ENCODE data around the gene UMAD1.

Gene UMAD1

DNA sequence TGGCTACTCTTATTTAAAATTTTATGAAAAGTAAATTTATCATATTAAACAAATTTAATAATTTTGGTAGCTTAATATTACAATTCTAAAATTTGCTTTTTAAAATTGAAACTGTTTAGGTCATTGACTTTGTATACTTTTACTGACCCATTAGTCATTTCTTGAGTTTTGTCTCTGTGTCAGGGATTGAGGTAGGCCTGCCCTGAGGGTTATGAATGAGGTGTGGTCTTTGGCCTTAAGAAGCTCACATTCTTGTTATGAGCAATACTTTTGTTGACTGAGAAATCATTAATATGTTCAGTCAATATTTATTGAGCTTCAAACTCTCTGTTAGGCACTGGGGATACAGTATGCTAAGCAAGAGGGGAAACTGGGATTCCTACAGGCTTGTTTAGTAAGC, 124.9 kb downstream of the UMAD1 start:
- Histone ChIP-seq H3K36me3 (ENCODE audit: insufficient read depth, low read length) (no peaks in the 10 kb centered on the region), H3K9me2 (replicated peaks; ENCODE audit: low read depth, low read length) (no peaks in the 10 kb centered on the region), H3K4me1 (ENCODE audit: insufficient read depth, low read length, poor library complexity, severe bottlenecking) (peaks cover 41% of the 10 kb centered on the region), H3K9ac (ENCODE audit: low read depth, low read length, poor library complexity, severe bottlenecking) (no peak overlapping the region), H3K4me2 (ENCODE audit: low read depth, low read length, poor library complexity, severe bottlenecking) (no peak overlapping the region), H3K79me2 (ENCODE audit: insufficient read depth, low read length) (no peaks in the 10 kb centered on the region), H3K4me3 (ENCODE audit: low read length, poor library complexity, severe bottlenecking) (no peak overlapping the region), H3K27me3 (ENCODE audit: insufficient read depth, low read length, poor library complexity, severe bottlenecking) (no peaks in the 10 kb centered on the region), H4K20me1 (ENCODE audit: insufficient read depth, low read length, poor library complexity, severe bottlenecking) (no peaks in the 10 kb centered on the region), H2AFZ (ENCODE audit: low read length) (no peak overlapping the region), H3F3A (ENCODE audit: low read depth) (no peaks in the 10 kb centered on the region), H3K9me3 (ENCODE audit: insufficient read depth, low read depth, low read length) (no peaks in the 10 kb centered on the region)
- TF ChIP-seq, protein P1, sequence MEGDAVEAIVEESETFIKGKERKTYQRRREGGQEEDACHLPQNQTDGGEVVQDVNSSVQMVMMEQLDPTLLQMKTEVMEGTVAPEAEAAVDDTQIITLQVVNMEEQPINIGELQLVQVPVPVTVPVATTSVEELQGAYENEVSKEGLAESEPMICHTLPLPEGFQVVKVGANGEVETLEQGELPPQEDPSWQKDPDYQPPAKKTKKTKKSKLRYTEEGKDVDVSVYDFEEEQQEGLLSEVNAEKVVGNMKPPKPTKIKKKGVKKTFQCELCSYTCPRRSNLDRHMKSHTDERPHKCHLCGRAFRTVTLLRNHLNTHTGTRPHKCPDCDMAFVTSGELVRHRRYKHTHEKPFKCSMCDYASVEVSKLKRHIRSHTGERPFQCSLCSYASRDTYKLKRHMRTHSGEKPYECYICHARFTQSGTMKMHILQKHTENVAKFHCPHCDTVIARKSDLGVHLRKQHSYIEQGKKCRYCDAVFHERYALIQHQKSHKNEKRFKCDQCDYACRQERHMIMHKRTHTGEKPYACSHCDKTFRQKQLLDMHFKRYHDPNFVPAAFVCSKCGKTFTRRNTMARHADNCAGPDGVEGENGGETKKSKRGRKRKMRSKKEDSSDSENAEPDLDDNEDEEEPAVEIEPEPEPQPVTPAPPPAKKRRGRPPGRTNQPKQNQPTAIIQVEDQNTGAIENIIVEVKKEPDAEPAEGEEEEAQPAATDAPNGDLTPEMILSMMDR (conservative IDR thresholded peaks at IDR 0.05; ENCODE audit: low read length): no peak
- TF ChIP-seq EZH2phosphoT487 (IDR thresholded peaks at IDR 0.05; ENCODE audit: borderline replicate concordance): no peak

DNA sequence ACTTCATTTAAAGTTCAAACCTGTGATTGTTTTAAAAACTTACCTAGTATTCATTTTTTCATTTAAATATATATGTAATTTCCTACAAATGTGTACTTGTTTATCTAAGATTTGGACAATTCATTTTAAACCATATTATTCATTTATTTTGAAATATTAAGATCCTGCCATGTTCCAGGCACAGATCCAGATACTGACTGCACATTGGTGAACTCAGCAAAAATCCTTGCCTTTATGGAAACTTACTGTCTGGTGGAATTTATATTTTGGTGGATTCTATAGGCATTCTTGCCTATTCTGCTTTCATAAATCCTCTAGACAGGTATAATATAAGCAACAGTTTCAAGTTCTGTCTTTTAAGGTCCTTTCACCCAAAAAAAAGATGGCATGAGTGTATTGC, 126.1 kb downstream of the UMAD1 start:
- Histone ChIP-seq H3K4me2 (ENCODE audit: low read depth, low read length, poor library complexity, severe bottlenecking) (no peak overlapping the region), H3K27me3 (ENCODE audit: insufficient read depth, low read length, poor library complexity, severe bottlenecking) (no peaks in the 10 kb centered on the region), H2AFZ (ENCODE audit: low read length) (no peak overlapping the region), H3K36me3 (ENCODE audit: insufficient read depth, low read length) (no peaks in the 10 kb centered on the region), H4K20me1 (ENCODE audit: insufficient read depth, low read length, poor library complexity, severe bottlenecking) (no peaks in the 10 kb centered on the region), H3K79me2 (ENCODE audit: insufficient read depth, low read length) (no peaks in the 10 kb centered on the region), H3F3A (ENCODE audit: low read depth) (no peaks in the 10 kb centered on the region), H3K4me1 (ENCODE audit: insufficient read depth, low read length, poor library complexity, severe bottlenecking) (peaks cover 36% of the 10 kb centered on the region), H3K9ac (ENCODE audit: low read depth, low read length, poor library complexity, severe bottlenecking) (no peak overlapping the region), H3K4me3 (ENCODE audit: low read length, poor library complexity, severe bottlenecking) (no peak overlapping the region), H3K9me2 (replicated peaks; ENCODE audit: low read depth, low read length) (no peaks in the 10 kb centered on the region), H3K9me3 (ENCODE audit: insufficient read depth, low read depth, low read length) (no peaks in the 10 kb centered on the region)
- TF ChIP-seq, protein P1 (conservative IDR thresholded peaks at IDR 0.05; ENCODE audit: low read length): no peak

DNA sequence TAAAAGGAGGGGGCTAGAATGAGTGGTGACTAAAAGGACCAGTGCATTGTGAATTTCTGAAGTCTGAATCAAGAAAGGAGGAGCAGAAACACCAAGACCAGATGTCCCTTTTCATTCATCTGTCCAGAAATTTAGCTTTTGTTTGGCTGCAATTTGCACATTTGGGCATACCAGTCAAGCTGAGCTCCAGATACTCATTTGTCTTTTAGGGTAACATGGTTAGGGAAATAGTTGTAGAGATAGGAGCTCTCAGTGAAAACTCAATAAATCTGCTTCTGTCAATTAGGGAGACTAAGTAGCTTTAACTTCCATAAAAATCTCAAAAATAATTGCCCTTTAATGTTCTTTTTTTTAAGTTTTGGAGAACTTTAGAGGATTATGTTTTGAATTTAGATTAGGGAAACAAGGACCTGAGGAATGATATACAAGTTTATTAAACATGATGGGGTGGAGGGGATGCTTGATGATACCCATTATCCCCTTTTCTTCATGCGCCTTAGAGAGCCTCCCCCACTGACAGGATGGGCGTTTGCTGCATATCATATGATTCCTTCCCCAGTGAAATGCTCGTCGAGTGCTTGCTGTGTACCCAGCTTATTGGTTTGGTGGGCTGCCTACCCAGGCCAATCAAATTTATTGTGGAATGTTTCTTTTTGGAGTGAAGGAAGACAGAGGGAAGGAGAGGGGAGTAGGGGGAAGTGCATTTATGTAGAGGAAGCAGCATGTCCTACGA, 128.6 kb downstream of the UMAD1 start:
- Histone ChIP-seq H4K20me1 (ENCODE audit: insufficient read depth, low read length, poor library complexity, severe bottlenecking) (no peaks in the 10 kb centered on the region), H3K4me1 (ENCODE audit: insufficient read depth, low read length, poor library complexity, severe bottlenecking) (peaks cover 40% of the 10 kb centered on the region), H3K9me3 (ENCODE audit: insufficient read depth, low read depth, low read length) (no peaks in the 10 kb centered on the region), H3K4me2 (ENCODE audit: low read depth, low read length, poor library complexity, severe bottlenecking) (no peak overlapping the region), H3K79me2 (ENCODE audit: insufficient read depth, low read length) (no peaks in the 10 kb centered on the region), H2AFZ (ENCODE audit: low read length) (no peak overlapping the region), H3K27me3 (ENCODE audit: insufficient read depth, low read length, poor library complexity, severe bottlenecking) (no peaks in the 10 kb centered on the region), H3K4me3 (ENCODE audit: low read length, poor library complexity, severe bottlenecking) (no peak overlapping the region), H3F3A (ENCODE audit: low read depth) (no peaks in the 10 kb centered on the region), H3K36me3 (ENCODE audit: insufficient read depth, low read length) (no peaks in the 10 kb centered on the region), H3K9ac (ENCODE audit: low read depth, low read length, poor library complexity, severe bottlenecking) (no peak overlapping the region), H3K9me2 (replicated peaks; ENCODE audit: low read depth, low read length) (no peaks in the 10 kb centered on the region)
- no peak for TF ChIP-seq EZH2phosphoT487 (IDR thresholded peaks at IDR 0.05; ENCODE audit: borderline replicate concordance)
